ENCODE data around the gene DISC1. TPM values are rescaled to one million over a fixed set of nuclear protein-coding genes. Genes with fewer than 3 reads are reported as not detected.

The DISC1 gene
- total RNA-seq, 2 experiments from 2014 or later = 1.1 to 1.6 TPM

DNA sequence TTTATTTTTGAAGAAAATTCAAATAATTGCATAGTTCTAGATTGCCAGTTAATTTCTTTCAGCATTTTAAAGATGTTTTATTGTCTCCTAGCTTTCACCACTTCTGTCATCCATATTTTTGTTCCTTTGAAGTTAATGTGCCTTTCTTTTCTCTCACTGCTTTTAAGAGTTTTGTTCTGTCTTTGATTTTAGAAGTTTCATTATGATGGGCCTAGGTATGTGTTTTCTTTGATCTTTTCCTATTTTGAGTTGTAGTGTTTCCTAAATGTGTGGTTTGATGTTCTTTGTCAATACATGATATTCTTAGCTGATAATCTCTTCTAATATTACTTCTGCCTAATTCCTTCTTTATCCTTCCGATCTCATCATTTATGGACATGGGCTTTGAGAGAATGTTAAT, 378.7 kb downstream of the DISC1 start:
- ChIA-PET CTCF (no interaction called here), POLR2A (no interaction called here)

DNA sequence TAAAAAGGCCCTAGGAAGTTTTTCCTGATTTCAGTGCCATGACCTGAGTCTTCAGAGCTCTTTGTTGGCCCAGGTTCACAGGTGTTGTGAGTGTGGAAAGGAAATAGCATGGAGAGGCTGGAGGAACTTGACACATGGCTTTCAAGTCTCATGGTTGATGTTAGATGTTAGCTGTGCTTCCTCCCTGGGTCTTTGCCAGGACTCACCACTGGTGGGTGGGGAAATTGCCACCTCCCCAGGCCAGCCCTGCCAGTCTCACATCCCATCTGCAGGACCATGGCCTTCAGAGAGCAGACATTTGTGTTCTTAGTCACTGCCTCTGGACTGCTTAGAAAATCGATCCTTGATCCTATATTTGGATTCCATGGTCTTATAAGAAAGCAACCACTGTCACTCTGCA, 383.2 kb downstream of the DISC1 start:
- ChIA-PET CTCF (no interaction called here), POLR2A (no interaction called here)

DNA sequence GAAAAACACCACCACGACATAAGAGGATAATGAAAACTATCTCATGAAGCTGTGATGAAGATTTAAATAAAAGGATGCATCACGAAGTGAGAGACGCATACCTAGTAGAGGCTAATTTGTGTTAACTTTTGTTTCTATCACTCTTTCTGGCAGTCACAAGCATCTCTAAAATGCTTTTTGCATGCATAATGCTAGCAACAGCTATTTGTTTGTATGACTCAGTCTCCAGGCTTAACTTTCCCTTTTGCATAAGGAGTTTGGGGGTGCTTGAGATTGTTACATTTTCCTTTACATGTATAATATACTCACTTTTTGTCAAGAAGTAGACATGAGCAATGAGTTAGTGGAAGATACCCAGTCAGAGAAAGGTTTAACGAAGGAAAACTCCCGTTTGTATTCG, 385.4 kb downstream of the DISC1 start:
- ChIA-PET POLR2A (no interaction called here), CTCF (no interaction called here)

DNA sequence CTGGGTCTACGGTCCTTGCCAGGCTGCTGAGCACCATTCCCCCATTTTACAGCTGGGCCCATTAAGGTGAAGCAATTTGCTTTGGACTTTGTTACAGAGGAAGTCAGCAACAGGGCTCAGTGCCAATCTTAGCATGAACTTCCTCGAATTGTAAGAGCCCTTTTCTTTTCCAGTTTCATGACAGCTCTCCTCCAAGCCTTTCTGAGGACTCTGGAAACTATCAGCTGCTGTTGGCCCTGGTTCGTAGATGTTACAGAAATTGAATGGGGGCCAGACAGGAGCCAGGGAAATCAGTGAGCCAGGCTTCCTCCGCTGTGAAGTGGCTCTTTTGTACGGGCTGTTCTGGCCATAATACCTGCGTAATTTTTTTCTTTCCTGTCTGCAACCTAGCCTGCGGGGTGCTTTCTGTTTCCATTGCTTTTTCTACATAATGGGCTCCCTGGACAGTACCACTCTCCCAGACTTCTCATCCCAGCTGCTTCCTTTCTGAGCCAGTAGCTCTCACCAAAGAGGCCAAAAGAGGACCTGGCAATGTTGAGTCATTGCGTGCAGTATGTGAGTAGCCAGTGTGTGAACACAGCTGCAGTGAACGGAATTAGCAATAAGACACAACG, 386.3 kb downstream of the DISC1 start:
- ChIA-PET CTCF (no interaction called here), POLR2A (no interaction called here)

DNA sequence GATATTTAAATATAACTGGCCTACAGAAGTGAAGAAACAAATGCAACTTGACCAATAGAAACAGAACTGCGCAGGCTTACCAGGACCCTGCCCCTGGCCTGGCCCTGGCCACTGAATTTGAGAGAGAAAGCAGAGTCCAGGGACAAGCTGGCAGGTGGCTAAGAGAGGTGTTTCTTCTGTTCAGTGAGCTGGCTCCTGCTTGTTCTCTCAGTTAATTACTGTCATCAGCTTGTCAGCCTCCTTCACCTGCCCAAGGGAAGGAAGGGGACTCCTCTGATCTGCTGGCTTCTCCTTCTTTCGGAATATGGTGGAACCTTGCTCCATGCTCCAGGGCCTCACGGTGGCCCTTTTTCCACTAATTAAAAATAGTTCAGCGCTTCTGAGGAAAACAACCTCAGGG, 388.4 kb downstream of the DISC1 start:
- POLR2A ChIA-PET = no interaction called here
- CTCF ChIA-PET = no interaction called here

DNA sequence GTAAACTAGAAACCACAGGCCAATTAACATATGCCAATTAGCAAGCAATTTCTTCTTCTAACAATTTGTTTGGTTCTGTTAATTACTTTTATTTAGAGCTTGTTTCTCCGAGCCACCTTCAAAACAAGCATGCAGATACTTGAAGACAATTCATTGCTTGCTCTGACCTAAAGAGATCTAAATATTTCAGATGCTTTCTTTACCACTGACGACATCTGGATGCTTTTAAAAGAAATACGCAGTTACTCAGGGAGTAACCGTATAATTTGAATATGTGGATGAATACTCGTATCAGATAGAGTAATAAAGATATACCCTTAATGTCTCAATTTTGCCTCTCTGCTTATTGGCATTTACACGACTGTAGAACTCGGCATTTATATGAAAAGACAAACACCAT, 390.0 kb downstream of the DISC1 start:
- CTCF ChIA-PET = no interaction called here
- POLR2A ChIA-PET = no interaction called here

DNA sequence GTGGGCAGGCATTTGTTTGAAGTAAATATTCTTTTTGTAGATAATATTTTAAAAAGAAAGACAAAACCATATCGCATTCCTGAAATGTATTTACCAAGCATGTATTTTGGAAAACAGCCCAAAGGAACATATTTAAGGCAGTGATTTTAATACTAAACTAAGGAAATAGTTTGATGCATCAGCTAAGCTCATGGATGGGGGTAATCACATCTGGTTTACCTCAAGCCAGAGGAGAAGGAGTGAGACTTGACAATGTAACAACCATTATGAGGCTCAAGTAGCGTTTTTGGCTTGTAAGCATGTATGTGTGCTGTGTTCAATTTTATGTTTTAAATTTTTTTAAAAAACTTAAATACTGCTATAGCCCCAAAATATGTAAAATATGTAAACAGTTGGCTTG, 390.5 kb downstream of the DISC1 start:
- CTCF ChIA-PET = no interaction called here
- POLR2A ChIA-PET = no interaction called here

DNA sequence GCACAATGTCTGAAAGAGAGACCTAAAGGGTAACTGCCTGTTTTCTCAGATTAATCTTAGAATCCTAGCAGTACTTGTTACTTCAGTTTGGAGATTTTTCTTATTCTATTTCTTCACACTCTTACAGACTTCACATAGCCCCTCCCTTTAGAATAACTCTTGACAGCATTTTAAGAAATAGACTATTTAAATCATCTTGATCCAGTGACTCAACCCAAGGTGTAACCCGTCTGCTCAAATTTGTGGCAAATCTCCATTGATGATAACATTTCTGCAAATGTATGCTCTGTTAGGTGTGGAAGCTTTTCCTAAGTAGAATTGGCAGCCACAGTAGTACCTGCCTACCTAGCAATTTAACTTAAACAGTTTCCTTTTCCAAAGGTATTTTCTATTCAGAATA, 391.2 kb downstream of the DISC1 start:
- POLR2A ChIA-PET = no interaction called here
- CTCF ChIA-PET = no interaction called here

DNA sequence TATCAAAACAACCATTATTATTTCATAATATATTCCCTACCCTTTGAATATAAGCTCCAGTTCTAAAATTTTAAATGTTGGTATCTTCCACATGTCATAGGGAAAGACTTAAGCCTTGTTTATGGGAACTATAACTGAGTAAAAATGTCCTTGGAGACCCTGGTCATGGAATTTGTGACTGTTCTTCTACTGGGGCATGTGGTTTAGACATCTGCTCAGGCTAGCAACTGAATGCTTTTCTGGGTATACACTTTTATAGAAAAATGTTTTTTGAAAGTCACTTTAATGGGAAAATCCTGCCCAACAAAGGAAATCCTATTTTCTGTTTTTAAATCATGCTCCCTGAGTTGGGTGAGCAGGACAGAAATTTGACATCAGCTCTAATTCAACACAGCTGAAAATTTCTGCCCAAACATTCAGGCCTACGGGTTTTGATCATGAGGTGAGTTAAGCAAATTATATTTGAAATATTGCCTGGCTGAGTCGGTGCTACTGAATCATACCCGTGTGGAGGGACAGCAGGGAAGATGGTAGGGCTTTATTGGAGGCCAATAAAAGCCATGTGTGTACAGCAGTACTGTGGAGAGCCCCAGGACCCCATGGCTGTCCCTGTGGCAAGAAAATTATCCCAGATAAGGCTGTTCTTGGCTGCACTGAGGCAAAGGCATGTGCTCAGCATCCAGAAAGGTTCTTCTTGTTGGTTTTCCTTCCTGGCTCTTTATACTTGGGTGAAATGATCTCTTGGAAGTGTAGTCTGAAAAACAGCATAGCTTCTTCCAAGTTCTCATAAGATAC, 391.8 kb downstream of the DISC1 start:
- ChIA-PET CTCF (no interaction called here), POLR2A (no interaction called here)

DNA sequence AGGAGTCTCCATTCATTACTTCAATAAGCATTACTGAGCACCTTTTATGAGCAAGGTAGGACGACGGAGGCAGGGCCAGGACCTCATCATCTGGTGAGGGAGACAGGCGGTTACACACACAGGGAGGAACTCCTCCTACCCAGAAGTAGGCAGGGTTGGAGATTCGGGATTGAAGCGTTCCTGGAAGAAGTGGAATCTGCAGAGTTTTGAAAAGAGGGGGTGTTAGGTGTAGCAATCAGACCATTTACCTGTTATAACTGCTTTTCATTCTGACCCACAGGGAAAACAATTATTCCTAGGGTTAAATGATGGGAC, 392.4 kb downstream of the DISC1 start:
- POLR2A ChIA-PET = no interaction called here
- CTCF ChIA-PET = no interaction called here

DNA sequence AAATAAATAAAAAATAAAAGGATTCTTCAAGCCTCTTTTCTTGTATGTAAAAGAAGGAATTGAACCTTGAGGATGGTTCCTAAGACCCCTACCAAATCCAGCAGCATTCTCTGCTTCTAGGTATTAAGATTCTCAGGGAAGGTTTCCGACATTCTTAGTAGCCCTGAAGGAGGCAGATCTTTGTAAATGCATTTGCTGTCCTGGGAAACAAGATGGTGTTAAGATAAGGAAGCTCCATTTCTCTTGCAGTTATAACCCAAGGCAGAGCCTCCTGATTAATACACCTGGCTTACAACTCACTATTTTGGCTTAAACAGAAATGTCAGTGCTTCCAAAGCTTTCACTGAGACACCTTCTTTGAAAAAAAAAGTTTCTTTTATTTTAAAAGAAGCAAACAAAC, 393.8 kb downstream of the DISC1 start:
- ChIA-PET CTCF (no interaction called here), POLR2A (no interaction called here)

DNA sequence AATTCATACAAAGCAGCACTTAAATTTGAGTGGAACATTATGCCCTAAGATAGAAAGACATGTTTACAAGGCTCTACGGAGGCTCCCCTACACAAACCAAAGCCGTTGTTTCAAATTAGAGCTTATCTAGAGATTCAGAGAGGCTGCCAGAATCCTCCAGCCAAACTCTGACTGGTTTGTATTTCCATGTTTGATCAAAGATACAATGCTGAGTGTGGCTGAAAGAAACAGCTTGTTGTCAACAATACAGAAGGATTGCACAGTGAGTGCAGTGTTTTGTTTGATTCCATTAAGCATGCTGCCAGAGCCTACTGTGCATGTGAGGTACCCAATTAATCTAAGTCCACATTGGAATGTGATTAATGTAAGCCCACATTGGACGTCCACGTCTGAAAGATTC, 402.7 kb downstream of the DISC1 start:
- ChIA-PET CTCF (no interaction called here), POLR2A (no interaction called here)

DNA sequence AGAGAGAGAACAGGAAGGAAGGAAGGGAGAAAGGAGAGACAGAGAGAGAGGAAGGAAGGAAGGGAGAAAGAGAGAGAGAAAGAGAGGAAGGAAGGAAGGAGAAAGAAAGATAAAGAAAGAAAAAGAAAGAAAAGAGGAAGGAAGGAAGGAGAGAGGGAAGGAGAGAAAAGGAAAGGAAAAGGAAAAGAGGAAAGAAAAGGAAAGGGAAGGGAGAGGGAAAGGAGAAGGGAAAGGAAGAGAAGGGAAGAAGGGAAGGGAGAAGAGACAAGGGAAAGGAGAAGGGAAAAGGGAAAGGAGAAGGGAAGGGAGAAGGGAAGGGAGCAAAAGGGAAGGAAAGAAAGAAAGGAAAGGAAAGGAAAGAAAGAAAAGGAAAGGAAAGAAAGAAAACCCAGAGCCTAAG, 404.6 kb downstream of the DISC1 start:
- POLR2A ChIA-PET = no interaction called here
- CTCF ChIA-PET = interaction anchor here (0.6 kb wide), 1 partner anchor 107 kb away, joined by 3 read pairs; no protein-coding TSS in a partner anchor

DNA sequence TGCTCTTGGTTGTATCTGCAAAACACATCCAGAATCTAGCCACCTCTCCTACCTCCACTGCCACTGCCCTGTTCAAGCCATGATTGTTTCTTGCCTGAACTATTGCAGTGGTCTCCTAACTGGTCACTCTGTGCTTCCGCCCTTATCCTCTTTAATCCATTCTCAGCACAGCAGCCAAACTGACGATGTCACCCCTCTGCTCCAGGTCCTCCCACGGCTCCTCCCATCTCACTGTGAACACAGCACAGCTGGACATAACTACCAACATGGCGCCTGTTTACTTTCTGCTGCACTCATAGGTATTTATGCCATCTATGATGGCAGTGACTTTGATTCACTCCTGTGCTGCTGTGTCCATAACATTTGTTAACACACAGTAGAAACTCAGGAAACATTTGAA, 406.7 kb downstream of the DISC1 start:
- POLR2A ChIA-PET = no interaction called here
- CTCF ChIA-PET = no interaction called here

DNA sequence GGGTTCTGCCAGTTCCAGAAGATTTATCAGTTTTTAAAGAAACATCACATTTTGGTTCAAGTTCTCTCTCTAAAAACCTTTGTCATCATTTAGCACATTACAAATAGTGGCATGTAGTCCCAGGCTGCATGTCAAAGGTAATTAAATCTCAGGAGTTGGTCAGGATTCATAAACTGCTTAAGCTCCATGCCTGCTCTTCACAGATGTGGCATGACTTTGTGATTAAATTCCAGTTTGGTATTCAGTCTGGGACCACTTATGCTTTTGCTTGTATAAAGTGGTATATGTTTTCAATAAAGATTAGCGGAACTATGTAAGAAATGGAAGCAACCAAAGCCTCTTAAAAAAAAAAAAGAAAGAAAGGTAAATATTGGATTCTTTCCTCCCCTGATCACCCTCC, 408.0 kb downstream of the DISC1 start:
- CTCF ChIA-PET = no interaction called here
- POLR2A ChIA-PET = no interaction called here

DNA sequence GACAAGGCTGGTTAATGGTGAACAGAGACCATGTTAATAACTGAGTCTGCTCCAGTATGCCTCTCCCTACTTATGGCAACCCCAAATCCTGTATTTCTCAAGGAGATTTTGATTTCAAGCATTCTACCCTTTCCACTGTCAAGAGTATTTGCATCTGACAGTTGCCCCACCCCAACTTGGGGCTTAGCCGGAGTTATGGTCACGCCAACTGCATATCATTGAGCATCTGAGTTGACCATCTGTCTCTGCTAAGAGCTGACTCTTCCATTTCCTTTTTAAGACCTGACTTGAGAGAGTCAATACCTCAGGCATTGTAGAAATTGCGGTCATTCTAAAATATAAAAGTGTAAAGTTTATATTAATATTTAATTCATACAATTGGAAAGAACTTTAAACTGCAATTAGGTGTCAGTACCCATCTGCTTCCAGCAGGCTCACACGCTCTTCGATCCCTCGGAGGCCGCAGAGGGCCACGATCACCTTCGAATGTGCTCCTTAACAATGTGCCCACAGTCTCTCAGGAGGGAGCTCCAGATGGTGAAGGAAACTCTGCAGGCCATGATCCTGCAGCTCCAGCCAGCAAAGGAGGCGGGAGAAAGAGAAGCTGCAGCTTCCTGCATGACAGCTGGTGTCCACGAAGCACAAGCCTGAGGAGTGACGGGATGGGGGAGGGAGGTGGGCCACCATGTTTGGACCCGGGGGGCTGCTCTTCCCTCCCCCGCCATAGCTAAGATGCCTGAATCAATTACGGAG, 409.8 kb downstream of the DISC1 start:
- ChIA-PET POLR2A (no interaction called here), CTCF (no interaction called here)

DNA sequence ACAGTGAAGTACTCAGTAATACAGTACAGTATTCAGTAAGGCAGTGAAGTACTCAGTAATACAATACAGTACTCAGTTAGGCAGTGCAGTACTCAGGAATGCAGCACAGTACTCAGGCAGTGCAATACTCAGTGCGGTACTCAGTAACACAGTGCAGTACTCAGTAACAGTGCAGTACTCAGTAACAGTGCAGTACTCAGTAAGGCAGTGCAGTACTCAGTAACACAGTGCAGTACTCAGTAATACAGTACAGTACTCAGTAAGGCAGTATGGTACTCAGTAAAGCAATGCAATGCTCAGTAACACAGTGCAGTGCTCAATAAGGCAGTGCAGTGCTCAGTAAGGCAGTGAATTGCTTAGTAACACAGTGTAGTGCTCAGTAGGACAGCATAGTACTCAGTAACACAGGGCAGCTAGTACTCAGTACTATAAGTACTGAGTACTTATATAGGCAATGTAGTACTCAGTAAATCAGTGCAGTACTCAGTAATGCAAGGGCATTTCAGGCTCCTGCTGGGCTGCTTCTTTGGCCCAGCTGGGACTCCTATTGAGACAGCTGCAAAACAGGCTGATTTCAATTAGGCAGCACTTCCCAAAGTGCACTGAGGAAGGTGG, 411.3 kb downstream of the DISC1 start:
- ChIA-PET POLR2A (no interaction called here), CTCF (no interaction called here)

DNA sequence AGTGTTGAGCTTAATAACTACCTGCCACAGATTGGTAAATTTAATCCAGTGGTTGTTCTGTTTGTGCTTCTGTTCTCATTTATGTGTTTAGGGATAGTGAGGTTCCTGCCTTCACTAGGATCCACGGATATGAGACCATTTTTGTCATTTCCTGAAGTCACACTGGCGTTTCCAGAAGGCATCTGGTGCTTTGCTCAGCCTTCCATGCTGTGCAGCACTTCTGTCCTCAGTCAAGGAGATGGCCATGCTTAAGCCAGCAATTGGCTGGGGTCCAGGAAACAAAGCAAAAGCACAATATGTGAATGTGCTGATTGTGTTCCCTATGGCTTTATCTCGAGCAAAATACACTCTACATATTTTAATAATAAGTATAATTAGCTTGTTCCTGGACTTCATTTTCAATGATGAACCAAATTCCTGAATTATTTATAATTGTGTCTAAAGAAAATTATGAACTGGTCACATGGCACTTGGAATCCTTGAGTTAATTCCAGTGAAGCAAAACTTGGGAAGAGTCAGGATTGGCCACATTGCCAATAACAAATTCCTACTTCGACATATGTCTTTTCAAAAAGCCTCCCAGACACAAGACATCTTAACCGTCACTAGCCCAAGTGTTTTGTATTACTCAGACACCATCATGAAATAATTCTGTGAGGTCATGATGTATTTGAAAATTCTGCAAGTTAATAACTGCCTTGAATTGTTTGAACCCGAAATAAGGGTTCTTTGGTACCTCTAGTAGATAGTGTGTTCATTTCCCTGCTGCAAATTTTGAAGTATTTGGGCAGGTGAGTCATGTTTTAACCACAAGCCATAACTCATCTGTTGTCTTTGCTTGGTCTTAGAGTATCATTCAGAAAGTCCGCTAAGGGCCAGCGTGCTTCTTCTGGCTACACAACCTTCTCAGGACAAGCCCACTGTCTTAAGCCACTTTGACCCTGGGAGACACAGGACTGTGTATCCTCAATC, 412.4 kb downstream of the DISC1 start:
- ChIA-PET CTCF (no interaction called here), POLR2A (no interaction called here)

DNA sequence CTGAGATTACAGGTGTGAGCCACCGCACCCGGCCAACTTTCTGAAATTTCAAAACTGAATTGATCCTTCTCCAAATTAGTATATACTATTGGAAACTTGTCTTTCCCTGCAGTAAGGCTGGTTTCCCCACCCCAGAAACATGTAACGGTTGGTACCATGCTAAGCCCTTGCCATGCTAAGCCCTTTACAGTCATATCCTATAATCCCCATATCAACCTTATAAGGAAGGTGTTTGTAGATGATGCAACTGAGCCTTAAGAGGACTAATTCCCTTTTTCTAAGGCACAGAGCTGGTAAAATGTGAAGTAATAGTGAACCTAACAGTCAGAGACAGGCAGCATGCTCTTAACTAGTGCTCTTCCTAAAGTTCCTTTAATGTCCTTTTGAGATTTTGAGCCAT, 413.7 kb downstream of the DISC1 start:
- ChIA-PET CTCF (no interaction called here), POLR2A (no interaction called here)

DNA sequence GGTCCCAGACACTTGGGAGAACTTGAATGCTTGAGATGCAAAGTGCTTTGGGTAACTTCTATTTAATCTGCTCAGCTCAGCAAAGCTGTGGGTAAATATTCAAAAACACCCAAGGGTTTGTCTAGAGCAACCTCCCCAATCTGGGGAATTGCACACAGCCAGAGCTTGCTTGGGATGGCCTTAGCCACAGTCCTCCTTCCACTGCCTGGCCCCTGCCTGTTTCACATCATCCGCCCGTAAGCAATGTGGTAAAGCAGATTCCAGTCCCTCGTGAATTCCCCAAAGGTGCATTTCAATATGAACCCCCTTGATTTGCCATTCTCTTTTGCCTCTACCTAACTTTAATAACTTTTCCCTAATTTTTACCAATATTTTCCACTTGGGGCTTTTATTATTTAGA, 418.1 kb downstream of the DISC1 start:
- CTCF ChIA-PET = no interaction called here

More for the DNA sequence above, 418.1 kb downstream of the DISC1 start:
- POLR2A ChIA-PET = no interaction called here

Data from activated CD8-positive, alpha-beta memory T cell treated with anti-CD3 and anti-CD28 coated beads for 36 hours (primary cell).